ENCODE results near the gene OR51E1. TPM values are rescaled to one million over a fixed set of nuclear protein-coding genes. Genes with fewer than 3 reads are reported as not detected.

The OR51E1 gene
- total RNA-seq (2014; rRNA removed; shearing (Covaris generic)) = not detected in 2 replicates

GRCh38 chr11:4643682-4644081 lies at the start of gene OR51E1:
Gene OR51E1, plus strand, starts transcription at chr11:4643982. Its CDS starts 8,545 bp downstream, at chr11:4652527.

GRCh38 chr11:4607781-4608666 lies 35.8 kb upstream of the OR51E1 start, which contains the start of gene TRIM68:
Gene TRIM68, minus strand, starts transcription at chr11:4608231. Its CDS starts 2,727 bp downstream, at chr11:4605504.

GRCh38 chr11:4636962-4637661 lies 6.7 kb upstream of the OR51E1 start, which contains the start of gene OR51D1:
Gene OR51D1, plus strand, starts transcription at chr11:4637477. Its CDS starts 2,314 bp downstream, at chr11:4639791.

GRCh38 chr11:4697585-4697984 lies 53.8 kb downstream of the OR51E1 start, which contains the start of gene OR51E2:
Gene OR51E2, minus strand, starts transcription at chr11:4697853. Its CDS starts 15,142 bp downstream, at chr11:4682711.

GRCh38 chr11:4704054-4704789 lies 60.4 kb downstream of the OR51E1 start, which contains the start of gene MMP26:
Gene MMP26, plus strand, starts transcription at chr11:4704784.

Other genes with a start within 250 kb of the OR51E1 start
- not detected in 2 replicates for gene OR52K2, start 194.7 kb upstream of the OR51E1 start, total RNA-seq (2014; rRNA removed; shearing (Covaris generic))
- gene OR52K1, start 161.3 kb upstream of the OR51E1 start, total RNA-seq (2014; rRNA removed; shearing (Covaris generic)) = not detected in 2 replicates
- not detected in 2 replicates for gene OR52M1, start 98.8 kb upstream of the OR51E1 start, total RNA-seq (2014; rRNA removed; shearing (Covaris generic))
- not detected in 2 replicates for gene OR52I2, start 62.2 kb upstream of the OR51E1 start, total RNA-seq (2014; rRNA removed; shearing (Covaris generic))
- not detected in 2 replicates for gene OR52I1, start 49.9 kb upstream of the OR51E1 start, total RNA-seq (2014; rRNA removed; shearing (Covaris generic))
- gene TRIM68, start 35.8 kb upstream of the OR51E1 start, total RNA-seq (2014; rRNA removed; shearing (Covaris generic)) = 5.7 and 8.7 TPM in 2 replicates
- gene OR51D1, start 6.5 kb upstream of the OR51E1 start, total RNA-seq (2014; rRNA removed; shearing (Covaris generic)) = not detected in 2 replicates
- 0.05 TPM in 1 of 2 replicates, not detected in the other for gene OR51E2, start 53.9 kb downstream of the OR51E1 start, total RNA-seq (2014; rRNA removed; shearing (Covaris generic))
- gene MMP26, start 60.8 kb downstream of the OR51E1 start, total RNA-seq (2014; rRNA removed; shearing (Covaris generic)) = not detected in 2 replicates
- gene OR51F1, start 126.0 kb downstream of the OR51E1 start, total RNA-seq (2014; rRNA removed; shearing (Covaris generic)) = not detected in 2 replicates
- not detected in 2 replicates for gene OR52R1, start 160.4 kb downstream of the OR51E1 start, total RNA-seq (2014; rRNA removed; shearing (Covaris generic))
- gene OR51F2, start 177.3 kb downstream of the OR51E1 start, total RNA-seq (2014; rRNA removed; shearing (Covaris generic)) = not detected in 2 replicates
- not detected in 2 replicates for gene OR51S1, start 205.2 kb downstream of the OR51E1 start, total RNA-seq (2014; rRNA removed; shearing (Covaris generic))
- gene OR51T1, start 237.9 kb downstream of the OR51E1 start, total RNA-seq (2014; rRNA removed; shearing (Covaris generic)) = not detected in 2 replicates